K562 (cell line): ENCODE results near the gene GFOD1. TPM values are rescaled to one million over a fixed set of nuclear protein-coding genes. Genes with fewer than 3 reads are reported as not detected.
A peak's percentile ranks its signal among the peaks of the same experiment; 100 is the strongest.

Experiments
- BDP1 ChIP-seq: IDR thresholded peaks from 3 replicates; pipeline ENCODE4 v1.6.1; 2011; ENCODE audit not compliant: insufficient read length, insufficient read depth
- ESRRB ChIP-seq: fragments of 250-450 bp; sonication (Bioruptor Pico); IDR thresholded peaks from 2 replicates; pipeline ENCODE4 v1.5.0; 2020; ENCODE audit warnings: mild to moderate bottlenecking, moderate library complexity, borderline replicate concordance
- GTF2F1 ChIP-seq: IDR thresholded peaks from 2 replicates; pipeline ENCODE4 v1.6.1; 2011; ENCODE audit warnings: low read depth, low read length, improper control_type of control experiment
- GTF3C2 ChIP-seq: IDR thresholded peaks from 3 replicates; pipeline ENCODE4 v1.6.1; 2011; ENCODE audit warnings: borderline replicate concordance, mild to moderate bottlenecking, moderate library complexity; ENCODE audit not compliant: insufficient read length; ENCODE audit errors: extremely low read depth
- HBP1 ChIP-seq: fragments of 450-650 bp; formaldehyde crosslinking; IDR thresholded peaks from 2 replicates; pipeline ENCODE4 v1.4.0; 2022; ENCODE audit warnings: missing genetic modification characterization
- HLTF ChIP-seq: fragments of 450-650 bp; IDR thresholded peaks from 2 replicates; pipeline ENCODE4 v1.6.1; 2016
- MBD2 ChIP-seq: sonication (generic); IDR thresholded peaks from 2 replicates; pipeline ENCODE4 v1.6.1; 2016; ENCODE audit warnings: low read depth, borderline replicate concordance
- MED1 ChIP-seq: sonication (generic); formaldehyde crosslinking; IDR thresholded peaks from 2 replicates; pipeline ENCODE4 v1.8.1; 2023; ENCODE audit warnings: missing genetic modification reagents, borderline replicate concordance
- MXD1 ChIP-seq: fragments of 250-450 bp; sonication (Bioruptor Pico); IDR thresholded peaks from 2 replicates; pipeline ENCODE4 v1.8.0; 2021; ENCODE audit warnings: borderline replicate concordance, mild to moderate bottlenecking, moderate library complexity; ENCODE audit not compliant: poor library complexity, severe bottlenecking
- NFATC3 ChIP-seq: fragments of 450-650 bp; IDR thresholded peaks from 2 replicates; pipeline ENCODE4 v1.6.1; 2017; ENCODE audit warnings: mild to moderate bottlenecking
- RHOXF2B ChIP-seq: fragments of 250-450 bp; sonication (Bioruptor Pico); conservative IDR thresholded peaks from 2 replicates; pipeline ENCODE4 v1.5.1; 2021
- TAF7 ChIP-seq: fragments of 450-650 bp; IDR thresholded peaks from 2 replicates; pipeline ENCODE4 v1.6.1; 2016; ENCODE audit warnings: missing genetic modification characterization, missing compliant biosample characterization
- TAL1 ChIP-seq: fragments of 450-650 bp; IDR thresholded peaks from 2 replicates; pipeline ENCODE4 v1.6.1; 2016; ENCODE audit warnings: mild to moderate bottlenecking
- ZNF12 ChIP-seq: sonication (generic); formaldehyde crosslinking; IDR thresholded peaks from 2 replicates; pipeline ENCODE4 v1.4.0; 2020; ENCODE audit warnings: mild to moderate bottlenecking, missing genetic modification reagents
- ZNF589 ChIP-seq: fragments of 200-800 bp; sonication (Bioruptor generic); IDR thresholded peaks from 2 replicates; pipeline ENCODE4 v1.6.1; 2016; ENCODE audit warnings: low read depth, missing genetic modification characterization, missing compliant biosample characterization
- polyA plus RNA-seq, 8 experiments: library from polyadenylated mRNA; depleted of rRNA in 4 of 8; stranded (reverse) in 5 of 8; unstranded in 3 of 8; fragments of >200 nt; fragmentation: Nextera tagmentation in 2 of 8; fragmentation: Illumina TruSeq in 1 of 8; extraction: Ambion mirVana in 2 of 8; extraction: Trizol in 1 of 8; gene quantifications; 2 replicates each; pipeline versions ENCODE4 v1.2.1 to v1.2.3, GENCODE V29; 2011 to 2014; ENCODE audit warnings: inconsistent platforms in 1 of 8, missing spikeins in 1 of 8
- total RNA-seq, 7 experiments: library from RNA; depleted of rRNA in 6 of 7; stranded (reverse); fragments of >200 nt in 6 of 7; fragmentation: Illumina TruSeq in 2 of 7; extraction: Trizol in 2 of 7; gene quantifications; 2 replicates each; pipeline versions ENCODE4 v1.2.1 to v1.2.3, GENCODE V29; 2011 to 2021; ENCODE audit warnings: low replicate concordance in 1 of 7
- TF ChIP-seq, protein P1 (sequence below): fragments of 450-650 bp; IDR thresholded peaks from 2 replicates; pipeline ENCODE4 v1.6.1; 2016; ENCODE audit warnings: borderline replicate concordance
- TF ChIP-seq, protein P2 (sequence below), 2 experiments: fragments of 150-350 bp in 1 of 2; IDR thresholded peaks; 2 replicates each; pipeline ENCODE4 v1.6.1; 2012 to 2016; ENCODE audit warnings: low read depth in 2 of 2, low read length in 2 of 2, mild to moderate bottlenecking in 1 of 2, moderate library complexity in 1 of 2

GFOD1 gene
- total and polyA plus RNA-seq, 9 of the 15 experiments (the other 6 are each of a cell fraction or from before 2014, with no cell fraction given): 3.8 to 12.0 (median 8.2) TPM

DNA sequence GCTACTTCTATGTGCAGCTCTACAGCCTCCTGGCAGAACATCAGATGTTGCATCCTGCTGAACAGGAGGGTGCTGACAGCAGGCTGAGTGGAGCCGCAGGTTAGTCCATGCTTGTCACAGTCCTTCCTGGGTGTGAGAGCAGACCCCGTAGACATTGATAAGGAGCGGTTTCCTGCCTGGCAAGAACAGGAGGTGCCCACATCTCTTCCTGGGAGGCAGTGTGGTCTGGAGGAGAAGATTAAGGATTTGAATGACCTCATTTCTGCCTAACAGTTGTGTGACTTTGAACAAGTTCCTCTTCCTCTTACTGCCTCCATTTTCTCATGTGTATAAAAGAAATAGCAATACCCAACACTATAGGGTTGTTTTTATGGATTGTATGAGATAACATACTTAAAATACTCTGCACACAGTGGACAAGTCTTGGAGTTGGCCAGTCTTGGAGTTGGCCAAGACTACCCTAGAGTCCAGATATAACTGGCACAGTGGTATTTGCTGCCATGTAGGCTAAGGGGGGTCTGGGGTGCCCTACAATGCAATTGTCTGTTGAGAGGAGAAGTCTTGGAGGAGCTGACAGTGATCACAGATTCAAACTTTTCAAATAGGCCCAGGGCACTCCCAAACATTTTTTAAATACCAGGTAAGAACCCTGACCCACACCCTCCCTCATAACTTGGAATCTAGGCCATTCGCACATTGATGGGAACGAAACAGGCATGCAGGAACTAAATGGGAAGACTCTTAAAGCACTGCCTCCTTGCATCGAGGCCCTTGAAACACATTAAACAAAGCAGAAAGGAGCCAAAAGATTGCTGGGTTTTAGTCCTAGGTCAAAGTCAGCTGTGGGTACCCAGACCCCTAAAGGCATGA lies 126.5 kb downstream of the GFOD1 start (continued):
- TF ChIP-seq BDP1 (no peak), GTF2F1 (no peak), HLTF (no peak), TAL1 (peak; percentile 61), MED1 (CRISPR knock-in tag) (no peak), GTF3C2 (no peak), HBP1 (no peak), ESRRB (CRISPR knock-in tag) (no peak), MXD1 (CRISPR knock-in tag) (no peak), ZNF12 (CRISPR knock-in tag) (no peak), MBD2 (peak; percentile 58; the same call in 1 of the 2 replicates), ZNF589 (CRISPR knock-in tag) (peak; percentile 96), TAF7 (tag) (no peak), NFATC3 (no peak), RHOXF2B (CRISPR knock-in tag) (no peak)
- TF ChIP-seq, protein P1, sequence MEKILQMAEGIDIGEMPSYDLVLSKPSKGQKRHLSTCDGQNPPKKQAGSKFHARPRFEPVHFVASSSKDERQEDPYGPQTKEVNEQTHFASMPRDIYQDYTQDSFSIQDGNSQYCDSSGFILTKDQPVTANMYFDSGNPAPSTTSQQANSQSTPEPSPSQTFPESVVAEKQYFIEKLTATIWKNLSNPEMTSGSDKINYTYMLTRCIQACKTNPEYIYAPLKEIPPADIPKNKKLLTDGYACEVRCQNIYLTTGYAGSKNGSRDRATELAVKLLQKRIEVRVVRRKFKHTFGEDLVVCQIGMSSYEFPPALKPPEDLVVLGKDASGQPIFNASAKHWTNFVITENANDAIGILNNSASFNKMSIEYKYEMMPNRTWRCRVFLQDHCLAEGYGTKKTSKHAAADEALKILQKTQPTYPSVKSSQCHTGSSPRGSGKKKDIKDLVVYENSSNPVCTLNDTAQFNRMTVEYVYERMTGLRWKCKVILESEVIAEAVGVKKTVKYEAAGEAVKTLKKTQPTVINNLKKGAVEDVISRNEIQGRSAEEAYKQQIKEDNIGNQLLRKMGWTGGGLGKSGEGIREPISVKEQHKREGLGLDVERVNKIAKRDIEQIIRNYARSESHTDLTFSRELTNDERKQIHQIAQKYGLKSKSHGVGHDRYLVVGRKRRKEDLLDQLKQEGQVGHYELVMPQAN: no peak
- TF ChIP-seq, protein P2, sequence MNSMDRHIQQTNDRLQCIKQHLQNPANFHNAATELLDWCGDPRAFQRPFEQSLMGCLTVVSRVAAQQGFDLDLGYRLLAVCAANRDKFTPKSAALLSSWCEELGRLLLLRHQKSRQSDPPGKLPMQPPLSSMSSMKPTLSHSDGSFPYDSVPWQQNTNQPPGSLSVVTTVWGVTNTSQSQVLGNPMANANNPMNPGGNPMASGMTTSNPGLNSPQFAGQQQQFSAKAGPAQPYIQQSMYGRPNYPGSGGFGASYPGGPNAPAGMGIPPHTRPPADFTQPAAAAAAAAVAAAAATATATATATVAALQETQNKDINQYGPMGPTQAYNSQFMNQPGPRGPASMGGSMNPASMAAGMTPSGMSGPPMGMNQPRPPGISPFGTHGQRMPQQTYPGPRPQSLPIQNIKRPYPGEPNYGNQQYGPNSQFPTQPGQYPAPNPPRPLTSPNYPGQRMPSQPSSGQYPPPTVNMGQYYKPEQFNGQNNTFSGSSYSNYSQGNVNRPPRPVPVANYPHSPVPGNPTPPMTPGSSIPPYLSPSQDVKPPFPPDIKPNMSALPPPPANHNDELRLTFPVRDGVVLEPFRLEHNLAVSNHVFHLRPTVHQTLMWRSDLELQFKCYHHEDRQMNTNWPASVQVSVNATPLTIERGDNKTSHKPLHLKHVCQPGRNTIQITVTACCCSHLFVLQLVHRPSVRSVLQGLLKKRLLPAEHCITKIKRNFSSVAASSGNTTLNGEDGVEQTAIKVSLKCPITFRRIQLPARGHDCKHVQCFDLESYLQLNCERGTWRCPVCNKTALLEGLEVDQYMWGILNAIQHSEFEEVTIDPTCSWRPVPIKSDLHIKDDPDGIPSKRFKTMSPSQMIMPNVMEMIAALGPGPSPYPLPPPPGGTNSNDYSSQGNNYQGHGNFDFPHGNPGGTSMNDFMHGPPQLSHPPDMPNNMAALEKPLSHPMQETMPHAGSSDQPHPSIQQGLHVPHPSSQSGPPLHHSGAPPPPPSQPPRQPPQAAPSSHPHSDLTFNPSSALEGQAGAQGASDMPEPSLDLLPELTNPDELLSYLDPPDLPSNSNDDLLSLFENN (IDR thresholded peaks at IDR 0.05; ENCODE audit: low read depth in 2 of 2, low read length in 2 of 2): peak in 1 of 2 experiments; percentile 83; a peak in 2 of 4 replicates
